Brain microvascular endothelial cell (primary cell): ENCODE measurements around the gene RAD52.

ENCODE experiments used
- DNase-seq: peaks from one replicate; pipeline ENCODE4 v3.0.0-alpha.2; 2020
- H3K27ac ChIP-seq: fragments of 250-450 bp; sonication (Bioruptor Pico); 2 replicates; pipeline ENCODE4 v1.5.1; 2020; ENCODE audit warnings: mild to moderate bottlenecking, moderate library complexity
- H3K27me3 ChIP-seq: fragments of 250-450 bp; sonication (Bioruptor Pico); replicated peaks from 2 replicates; pipeline ENCODE4 v1.5.1; 2020; ENCODE audit warnings: mild to moderate bottlenecking
- H3K36me3 ChIP-seq: fragments of 250-450 bp; sonication (Bioruptor Pico); replicated peaks from 2 replicates; pipeline ENCODE4 v1.5.1; 2020; ENCODE audit warnings: mild to moderate bottlenecking
- H3K4me3 ChIP-seq: 2 replicates; pipeline ENCODE4 v1.5.1; 2011; ENCODE audit warnings: low read depth, mild to moderate bottlenecking, control low read depth, low read length, moderate library complexity
- CTCF ChIP-seq: IDR thresholded peaks from 2 replicates; pipeline ENCODE4 v1.5.1; 2011; ENCODE audit warnings: low read depth, mild to moderate bottlenecking, moderate library complexity, low read length, control low read depth, inconsistent platforms; ENCODE audit errors: missing control alignments
- in situ Hi-C: cut with HindIII; loops from 2 replicates; pipeline ENCODE4 v1.10.0; 2017; ENCODE audit warnings: low sequenced_read_pairs, low pct_ligation_motif_present

RAD52 gene

DNA sequence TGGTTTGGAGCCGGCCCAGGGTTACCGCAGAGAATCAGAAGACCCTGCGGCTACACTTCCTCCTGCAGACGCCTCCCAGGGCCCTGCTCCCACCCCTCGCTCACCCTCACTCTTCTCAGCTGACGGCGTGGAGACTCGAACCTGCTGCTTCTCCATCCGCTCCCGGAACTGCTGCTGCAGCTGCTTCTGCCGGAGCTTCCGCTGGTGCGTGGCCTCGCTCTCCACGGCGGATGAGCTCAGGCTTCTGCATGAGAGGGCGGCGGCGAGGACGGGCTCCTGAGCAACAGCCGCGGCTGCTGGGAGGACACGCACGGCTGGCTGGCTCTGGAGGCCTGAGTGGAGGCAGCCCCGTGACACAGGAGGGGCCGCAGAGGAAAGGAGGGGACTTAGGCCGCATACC is 33.3 kb downstream of the RAD52 start:
- Histone ChIP-seq H3K27me3 (no peaks in the 10 kb centered on the region), H3K27ac (no peak overlapping the region), H3K36me3 (peaks cover 47% of the 10 kb centered on the region), H3K4me3 (no peak overlapping the region)
- TF ChIP-seq CTCF = no peak
- DNase-seq = no peak
- in situ Hi-C loops = no loop called here

DNA sequence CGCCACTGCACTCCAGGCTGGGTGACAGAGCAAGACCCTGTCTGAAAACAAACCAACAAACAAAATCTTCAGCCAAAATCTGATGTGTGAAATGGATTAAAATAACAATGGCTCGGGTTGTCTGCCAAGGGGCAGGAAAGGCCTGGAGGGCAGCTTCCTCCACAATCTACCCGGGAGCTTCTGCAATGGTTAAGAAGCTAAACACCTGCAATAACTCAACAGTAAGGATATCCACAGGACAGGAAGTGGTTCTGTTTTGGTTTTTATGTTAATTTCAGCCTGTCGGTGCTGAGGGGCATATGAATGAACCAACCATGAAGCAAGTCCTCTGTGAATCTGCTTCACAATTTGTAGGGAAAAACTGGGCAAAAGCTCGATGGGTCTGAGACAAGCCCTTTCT is 34.4 kb downstream of the RAD52 start:
- H3K36me3 ChIP-seq = peaks cover 55% of the 10 kb centered on the region
- no peak for DNase-seq
- no peak for TF ChIP-seq CTCF
- no peak overlapping the region for H3K27ac ChIP-seq
- H3K4me3 ChIP-seq = no peak overlapping the region
- in situ Hi-C loops = no loop called here
- H3K27me3 ChIP-seq = no peaks in the 10 kb centered on the region

DNA sequence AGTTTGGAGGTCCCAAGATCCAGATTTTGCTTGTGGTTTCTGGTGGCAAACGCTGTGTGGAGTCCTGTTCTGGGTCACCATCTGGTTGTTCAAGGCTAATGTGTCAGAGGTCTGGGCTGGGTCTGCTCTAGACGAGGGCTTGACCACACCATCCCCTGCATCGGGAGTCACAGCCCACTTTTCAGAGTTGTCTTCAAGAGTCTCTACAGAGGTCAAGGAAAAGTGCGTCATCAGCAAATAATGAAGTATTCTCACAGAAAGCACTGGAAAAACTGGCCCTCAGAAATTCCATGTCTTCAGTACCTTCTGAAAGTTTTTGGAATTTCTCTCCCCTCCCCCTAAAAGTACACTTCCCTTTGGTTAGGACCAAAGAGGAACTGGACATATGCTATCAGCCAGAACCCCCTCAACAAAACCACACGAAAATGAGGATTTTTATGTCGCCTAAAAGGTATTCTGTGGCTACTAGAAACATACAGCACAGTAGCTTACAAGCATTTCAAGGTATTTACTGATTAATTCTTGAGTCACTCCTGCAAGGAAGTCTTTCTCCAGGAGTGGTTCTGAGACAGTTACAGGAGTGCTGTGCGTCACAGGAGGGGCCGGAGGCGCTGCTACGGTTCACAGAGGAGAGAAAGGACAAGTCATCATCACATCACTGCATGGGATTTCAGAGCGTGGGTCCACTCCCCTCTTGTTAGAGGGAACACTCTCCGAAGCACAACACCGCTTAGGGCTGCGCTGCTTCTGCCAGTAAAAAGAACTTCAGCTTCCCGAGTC is 35.4 kb downstream of the RAD52 start:
- Histone ChIP-seq H3K27me3 (no peaks in the 10 kb centered on the region), H3K36me3 (peaks cover 63% of the 10 kb centered on the region), H3K4me3 (no peak overlapping the region), H3K27ac (peak overlapping the region; percentile 73)
- in situ Hi-C loops = no loop called here
- peak; percentile 62 for DNase-seq
- no peak for TF ChIP-seq CTCF

- no peak for TF ChIP-seq CTCF
- H3K27me3 ChIP-seq = no peaks in the 10 kb centered on the region
- no peak overlapping the region for H3K4me3 ChIP-seq
- in situ Hi-C loops = no loop called here
- H3K27ac ChIP-seq = no peak overlapping the region
- H3K36me3 ChIP-seq = peaks cover 74% of the 10 kb centered on the region
- no peak for DNase-seq
These were observed 36.8 kb downstream of the RAD52 start for GRCh38 chr12:912466-913235.

GRCh38 chr12:911191-911826 is 38.2 kb downstream of the RAD52 start:
- no peak overlapping the region for H3K27ac ChIP-seq
- DNase-seq = no peak
- no peaks in the 10 kb centered on the region for H3K27me3 ChIP-seq
- H3K36me3 ChIP-seq = peaks cover 71% of the 10 kb centered on the region
- TF ChIP-seq CTCF = no peak
- no peak overlapping the region for H3K4me3 ChIP-seq
- in situ Hi-C loops = no loop called here
